Activated CD8-positive, alpha-beta memory T cell treated with anti-CD3 and anti-CD28 coated beads for 24 hours (primary cell): ENCODE measurements around the gene C2CD4B.

ENCODE experiments used
- DNase-seq: peaks from one replicate; pipeline ENCODE4 v3.0.0-alpha.2; 2020

C2CD4B gene

DNA sequence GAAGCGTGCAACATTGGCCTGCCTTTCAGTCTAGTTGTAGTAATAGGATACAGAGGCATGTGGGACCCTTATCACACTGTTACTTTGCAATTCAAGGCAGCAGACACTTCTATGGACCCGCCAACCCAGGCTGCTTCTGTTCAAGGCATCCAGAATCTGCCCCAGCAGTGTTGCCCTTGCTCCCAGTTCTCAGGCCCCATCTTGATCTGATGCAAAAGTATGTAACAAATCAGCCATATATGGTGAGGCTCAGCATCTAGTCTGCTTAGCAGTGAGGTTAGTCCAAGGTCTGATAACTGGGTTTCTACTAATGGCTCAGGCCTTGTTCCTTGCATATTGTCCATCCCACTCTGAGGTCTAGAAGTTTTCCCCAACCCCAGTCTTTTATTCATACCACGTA, 17.9 kb downstream of the C2CD4B start:
- no peak for DNase-seq

DNA sequence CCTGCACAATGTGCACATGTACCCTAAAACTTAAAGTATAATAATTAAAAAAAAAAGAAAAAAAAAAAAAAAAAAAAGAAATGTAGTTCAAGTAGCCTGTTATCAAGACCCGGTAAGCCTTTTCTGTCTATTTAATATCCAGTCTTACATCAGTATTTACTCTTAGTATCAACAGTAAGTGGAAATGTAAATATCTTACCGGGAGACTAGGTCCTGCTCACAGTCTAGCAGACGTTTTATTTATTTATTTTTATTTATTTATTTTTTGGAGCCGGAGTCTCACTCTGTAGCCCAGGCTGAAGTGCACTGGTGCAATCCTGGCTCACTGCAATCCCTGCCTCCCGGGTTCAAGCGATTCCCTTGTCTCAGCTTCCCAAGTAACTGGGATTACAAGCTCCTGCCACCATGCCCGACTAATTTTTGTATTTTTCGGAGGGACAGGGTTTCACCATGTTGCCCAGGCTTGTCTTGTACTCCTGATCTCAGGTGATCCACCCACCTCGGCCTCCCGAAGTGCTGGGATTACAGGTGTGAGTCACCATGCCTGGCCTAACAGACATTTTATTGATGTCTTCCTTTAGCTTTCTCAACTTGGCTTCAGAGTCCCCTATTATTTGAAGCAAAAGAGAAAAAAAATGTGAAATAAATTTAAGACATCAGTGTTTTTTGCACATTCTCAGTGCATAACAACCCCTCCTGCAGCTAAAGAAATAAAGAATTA, 19.9 kb downstream of the C2CD4B start:
- no peak for DNase-seq

DNA sequence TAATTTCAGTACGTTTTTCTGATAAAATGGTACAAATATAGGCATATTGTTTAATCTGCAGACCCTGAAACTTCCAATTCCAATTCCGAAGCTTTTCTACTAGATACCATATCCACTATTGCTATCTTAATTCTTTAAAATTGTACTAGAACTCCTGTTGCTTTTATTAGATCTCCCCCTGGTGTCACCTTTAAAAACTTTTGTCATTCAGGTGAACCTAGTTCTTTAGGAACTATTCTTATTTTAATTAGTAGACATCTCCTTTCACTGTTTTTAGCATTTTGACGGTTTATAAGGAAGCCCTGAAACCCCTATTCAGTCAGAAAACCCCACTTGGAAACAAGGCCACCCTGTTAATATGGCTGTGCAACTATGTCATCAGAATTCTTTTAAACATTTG, 22.3 kb downstream of the C2CD4B start:
- DNase-seq, result no peak

- no peak for DNase-seq
Observed at GRCh38 chr15:62141643-62142588, 23.2 kb downstream of the C2CD4B start.

DNA sequence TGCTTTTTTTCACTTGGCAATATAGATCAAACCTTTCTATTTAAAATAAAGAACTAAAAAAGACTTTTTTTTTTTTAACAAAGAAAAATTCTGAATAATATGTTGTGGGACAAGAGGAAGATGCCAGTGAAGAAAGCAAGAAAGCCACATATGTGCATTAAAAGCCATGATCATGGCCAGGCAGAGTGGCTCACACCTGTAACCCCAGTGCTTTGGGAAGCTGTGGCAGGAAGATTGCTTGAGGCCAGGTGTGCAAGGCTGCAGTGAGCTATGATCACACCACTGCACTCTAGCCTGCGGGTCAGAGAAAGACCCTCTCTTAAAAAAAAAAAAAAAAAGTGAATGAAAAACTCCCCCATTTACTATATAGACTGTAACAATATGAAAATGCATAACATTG, 23.9 kb downstream of the C2CD4B start:
- no peak for DNase-seq

DNA sequence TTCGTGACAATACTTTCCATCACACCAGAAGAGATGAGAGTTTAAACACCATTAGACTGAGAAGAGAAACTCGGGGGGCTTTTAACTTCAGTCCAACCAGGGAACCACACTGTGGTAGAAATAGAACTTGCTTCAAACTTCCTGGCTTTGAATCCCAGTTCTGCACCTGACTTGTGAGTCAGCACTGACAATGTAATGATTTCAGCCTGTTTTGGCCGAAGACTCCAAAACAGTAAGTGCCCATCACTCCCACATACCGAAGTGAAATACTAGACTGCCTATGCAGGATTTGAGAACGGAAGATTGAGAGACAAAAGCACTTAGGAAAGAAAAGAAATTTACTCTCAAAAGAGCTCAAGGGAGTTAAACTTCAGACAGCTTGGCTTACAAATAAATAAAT, 27.0 kb downstream of the C2CD4B start:
- no peak for DNase-seq

- DNase-seq, result no peak
Observed at GRCh38 chr15:62136911-62137865, 27.9 kb downstream of the C2CD4B start.

GRCh38 chr15:62135532-62136134, 29.5 kb downstream of the C2CD4B start:
- no peak for DNase-seq

DNA sequence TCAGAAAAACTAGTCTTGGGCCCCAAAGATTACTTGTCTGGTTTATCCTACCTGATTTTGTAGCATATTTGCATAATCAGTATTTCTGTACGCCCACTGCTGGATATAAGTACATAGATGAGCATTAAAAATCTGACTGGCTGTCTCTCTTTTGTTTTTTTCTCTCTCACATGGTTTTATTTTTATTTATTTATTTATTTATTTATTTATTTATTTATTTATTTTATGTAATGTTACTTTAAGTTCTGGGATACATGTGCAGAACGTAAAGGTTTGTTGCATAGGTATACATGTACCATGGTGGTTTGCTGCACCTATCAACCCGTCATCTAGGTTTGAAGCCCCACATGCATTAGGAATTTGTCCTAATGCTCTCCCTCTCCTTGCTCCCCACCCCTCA, 31.9 kb downstream of the C2CD4B start:
- DNase-seq, result no peak

- DNase-seq, result no peak
Observed at GRCh38 chr15:62128916-62129315, 36.2 kb downstream of the C2CD4B start.

DNA sequence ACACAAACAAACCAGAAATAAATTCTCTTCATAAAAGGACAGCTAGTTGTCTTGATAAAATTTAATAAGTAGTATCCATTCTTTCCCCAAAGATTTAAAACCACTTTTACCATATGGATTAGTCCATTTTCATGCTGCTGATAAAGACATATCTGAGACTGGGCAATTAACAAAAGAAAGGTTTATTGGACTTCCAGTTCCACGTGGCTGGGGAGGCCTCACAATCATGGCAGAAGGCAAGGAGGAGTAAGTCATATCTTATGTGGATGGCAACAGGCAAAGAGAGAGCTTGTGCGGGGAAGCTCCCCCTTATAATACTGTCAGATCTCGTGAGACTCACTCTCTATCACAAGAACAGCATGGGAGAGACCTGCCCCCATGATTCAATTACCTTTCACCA, 38.7 kb downstream of the C2CD4B start:
- no peak for DNase-seq

GRCh38 chr15:62125773-62126172, 39.3 kb downstream of the C2CD4B start:
- no peak for DNase-seq

DNA sequence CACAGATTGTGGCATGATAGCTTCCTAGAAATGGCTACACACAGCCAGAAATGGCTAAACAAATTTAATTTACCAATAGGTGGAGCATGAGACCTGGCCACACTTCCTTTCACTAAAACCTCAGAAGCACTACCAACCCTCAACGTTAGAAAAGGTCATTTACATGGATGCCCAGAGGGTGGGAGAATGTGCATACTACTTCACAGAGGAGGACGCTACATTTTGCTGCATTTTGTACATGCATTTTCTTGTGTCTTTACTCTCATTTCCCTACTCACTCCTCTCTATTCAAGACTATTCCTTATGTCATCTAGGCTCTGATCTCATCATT, 40.1 kb downstream of the C2CD4B start:
- no peak for DNase-seq

DNA sequence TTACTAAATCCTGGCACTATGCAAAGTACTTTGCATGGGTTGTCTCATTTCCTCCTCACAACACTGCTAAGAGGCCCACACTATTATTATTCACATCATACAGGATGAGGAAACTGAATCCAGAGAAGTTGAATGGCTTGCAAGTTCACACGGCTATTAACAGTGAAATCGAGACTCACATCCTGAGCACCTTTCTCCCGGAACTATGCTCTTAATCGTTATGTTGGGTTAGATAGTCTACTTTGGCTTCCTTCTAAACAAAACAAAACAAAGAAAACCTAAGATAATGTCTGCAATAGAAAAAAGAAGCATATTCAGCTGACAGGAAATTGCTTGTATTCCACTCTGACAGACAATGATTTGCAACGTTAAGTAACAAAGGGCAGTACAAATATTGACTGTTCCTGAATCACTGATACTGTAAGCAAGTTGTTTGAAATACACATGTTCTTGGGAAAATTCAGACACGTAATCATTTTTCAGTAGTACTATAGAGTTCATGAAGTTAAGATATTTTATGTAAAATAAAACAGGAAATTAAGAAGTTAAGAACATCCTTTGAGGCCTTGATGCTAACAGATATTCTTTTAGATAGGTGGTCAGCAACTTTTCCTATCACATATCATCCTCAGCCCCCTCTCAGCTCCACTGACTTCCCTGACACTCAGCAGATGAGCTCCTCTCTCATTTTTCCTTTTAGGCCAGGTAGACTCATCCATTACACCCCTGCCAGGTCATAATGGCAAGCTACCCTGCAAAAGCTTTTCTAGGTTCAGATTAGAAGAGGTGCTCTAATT, 40.7 kb downstream of the C2CD4B start:
- no peak for DNase-seq

- no peak for DNase-seq
Observed at GRCh38 chr15:62122249-62122648, 42.8 kb downstream of the C2CD4B start.

GRCh38 chr15:62121273-62122015, 43.6 kb downstream of the C2CD4B start:
- no peak for DNase-seq

- DNase-seq, result no peak
Observed at GRCh38 chr15:62120776-62121175, 44.3 kb downstream of the C2CD4B start.

DNA sequence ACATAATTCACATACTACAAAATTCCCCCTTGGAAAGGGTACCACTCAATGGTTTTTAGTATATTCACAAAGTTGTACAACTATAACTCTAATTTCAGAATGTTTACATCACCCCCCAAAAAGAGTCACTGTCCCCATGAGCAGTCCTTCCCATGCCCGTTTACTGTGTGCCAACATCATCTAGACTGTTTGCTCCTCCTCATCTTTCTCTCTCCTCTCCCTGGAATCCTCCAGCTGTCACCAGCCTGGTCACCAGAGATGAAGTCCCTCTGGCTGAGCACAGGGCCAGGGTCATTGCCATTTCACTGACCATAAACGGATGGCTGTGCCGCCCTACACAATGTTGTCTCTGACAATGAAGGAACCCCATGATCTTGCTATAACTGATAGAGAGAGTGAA, 45.2 kb downstream of the C2CD4B start:
- DNase-seq, result no peak

- DNase-seq, result no peak
Observed at GRCh38 chr15:62119227-62119864, 45.7 kb downstream of the C2CD4B start.

GRCh38 chr15:62118520-62119226, 46.4 kb downstream of the C2CD4B start:
- no peak for DNase-seq
